GM18873 (cell line): ENCODE data around the gene ATF7.
"Not testable (repeated sequence)": the region's sequence is repeated elsewhere in the genome, so short reads cannot be mapped to it uniquely, and the experiment has no call there.

ENCODE experiments used
- ATAC-seq: cut with Tn5 transposase; IDR thresholded peaks from one replicate; pipeline ENCODE4 v1.9.1; 2021; ENCODE audit warnings: mild to moderate bottlenecking, moderate library complexity, moderate number of reproducible peaks; ENCODE audit not compliant: unreplicated experiment, low FRiP score

ATF7 gene

DNA sequence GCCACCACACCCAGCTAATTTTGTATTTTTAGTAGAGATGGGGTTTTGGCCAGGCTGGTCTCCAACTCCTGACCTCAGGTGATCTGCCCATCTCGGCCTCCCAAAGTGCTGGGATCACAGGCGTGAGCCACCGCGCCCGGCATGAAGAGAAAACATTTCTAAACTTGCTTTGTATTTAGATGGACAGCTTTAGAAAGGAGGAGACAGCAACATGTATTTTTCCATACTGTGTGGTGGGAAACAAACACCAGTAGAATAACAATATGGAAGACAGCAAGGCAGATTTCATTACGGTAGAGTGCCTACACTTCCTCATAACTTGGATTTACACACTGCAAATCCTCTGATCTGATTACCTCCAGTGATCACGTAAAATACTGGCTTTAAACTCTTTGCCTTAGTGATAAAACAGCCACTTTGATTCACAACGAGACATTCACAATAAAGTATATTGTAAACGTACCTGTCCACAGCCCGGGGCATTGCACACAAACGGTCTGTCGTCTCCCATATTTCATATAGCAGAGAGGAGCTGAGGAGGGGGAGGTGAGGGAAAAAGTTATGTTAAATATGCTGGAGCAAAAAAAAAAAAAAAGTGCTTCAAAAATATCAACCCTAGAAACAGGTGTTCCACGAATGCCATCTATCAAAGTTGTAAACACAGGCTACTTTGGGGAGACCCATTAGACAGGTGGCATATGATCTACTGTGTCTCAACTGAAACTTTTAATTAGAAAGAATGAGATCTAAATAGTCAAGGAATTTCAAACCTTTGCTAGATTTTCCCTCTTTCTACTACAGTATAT lies 25.5 kb downstream of the ATF7 start:
- no peak for ATAC-seq

- no peak for ATAC-seq
These were observed 26.6 kb downstream of the ATF7 start for GRCh38 chr12:53599579-53599978.

- ATAC-seq = not testable (repeated sequence)
These were observed 27.2 kb downstream of the ATF7 start for GRCh38 chr12:53598971-53599370.

DNA sequence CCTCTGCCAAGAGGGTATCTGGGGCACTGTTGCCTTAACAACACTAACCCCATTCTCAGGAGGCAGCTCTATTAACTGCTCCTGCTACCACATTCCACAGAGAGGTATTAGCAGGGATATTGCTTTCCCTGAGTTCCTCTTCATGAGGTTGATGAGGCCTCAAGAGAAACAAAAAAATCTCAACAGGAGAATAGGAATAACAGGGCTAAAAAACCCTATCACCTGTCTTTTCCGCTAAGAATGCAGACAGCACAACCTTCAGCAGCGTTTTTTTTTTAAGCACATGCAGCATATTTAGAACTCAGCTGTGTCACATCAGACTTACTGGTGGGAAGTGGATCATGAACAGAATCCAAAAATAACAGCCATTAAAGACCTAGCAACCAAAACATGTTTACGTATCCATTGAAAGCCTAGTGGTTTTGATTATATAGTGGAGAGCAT lies 29.2 kb downstream of the ATF7 start:
- ATAC-seq = no peak

GRCh38 chr12:53594897-53595615 lies 31.1 kb downstream of the ATF7 start:
- no peak for ATAC-seq

GRCh38 chr12:53593707-53594106 lies 32.5 kb downstream of the ATF7 start:
- ATAC-seq = no peak

DNA sequence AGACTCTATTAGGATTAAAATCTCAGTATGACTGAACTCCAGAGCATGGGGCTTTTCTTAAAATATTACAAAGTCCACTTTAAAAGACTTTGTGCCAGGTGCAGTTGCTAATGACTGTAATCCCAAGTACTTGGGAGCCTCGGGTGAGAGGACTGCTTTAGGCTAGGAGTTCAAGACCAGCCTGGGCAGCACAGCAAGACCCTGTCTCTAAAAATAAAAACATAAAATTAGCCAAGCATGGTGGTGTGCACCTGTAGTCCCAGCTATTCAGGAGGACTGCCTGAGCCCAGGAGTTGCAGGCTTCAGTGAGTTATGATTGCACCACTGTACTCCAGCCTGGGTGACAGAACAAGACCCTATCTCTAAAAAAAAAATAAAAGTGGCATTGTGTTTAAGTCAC lies 33.2 kb downstream of the ATF7 start:
- ATAC-seq = no peak

- ATAC-seq = no peak
These were observed 33.8 kb downstream of the ATF7 start for GRCh38 chr12:53592426-53592825.

DNA sequence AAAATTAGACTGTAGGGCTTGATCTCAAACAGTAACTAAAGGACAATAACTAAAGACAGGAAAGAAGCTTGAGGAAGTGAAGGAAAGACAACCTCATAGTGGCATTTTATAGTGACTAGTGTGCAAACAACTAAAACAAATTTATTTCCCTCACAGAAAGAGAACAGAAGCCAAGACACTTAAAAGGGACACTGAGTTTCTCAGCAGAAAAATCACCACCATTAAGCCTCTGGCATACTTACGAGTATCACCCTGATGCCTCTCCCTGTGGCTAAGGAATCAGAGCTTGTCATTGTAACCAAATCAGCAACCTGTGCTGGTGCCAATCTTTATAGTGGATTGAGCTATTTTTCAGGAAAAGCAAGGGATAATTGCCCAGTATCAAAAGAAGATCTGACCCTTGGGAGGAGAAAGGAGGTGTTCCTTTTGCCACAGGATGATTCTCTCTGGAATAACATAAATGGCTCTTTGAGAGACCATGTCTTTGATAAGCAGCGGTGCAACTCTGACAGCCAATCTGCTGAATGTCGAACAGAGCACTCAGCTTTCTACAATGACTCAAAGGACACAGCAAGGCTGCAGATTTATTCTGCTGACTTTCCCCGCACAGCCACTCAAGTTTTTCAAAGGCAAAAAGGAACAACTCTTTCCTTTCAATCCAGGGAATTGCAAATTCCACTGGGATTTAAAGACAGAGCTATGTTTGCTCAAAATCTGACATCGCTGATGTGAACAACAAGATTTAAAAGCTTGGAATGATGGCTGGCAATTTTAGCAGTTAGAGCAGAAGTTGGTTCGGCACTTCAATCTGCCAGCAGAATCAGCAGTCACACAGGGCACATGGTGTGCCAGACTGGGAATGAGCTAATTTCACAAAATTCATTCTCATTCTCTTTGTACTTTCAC lies 34.6 kb downstream of the ATF7 start:
- no peak for ATAC-seq

- no peak for ATAC-seq
These were observed 35.5 kb downstream of the ATF7 start for GRCh38 chr12:53590652-53591051.

DNA sequence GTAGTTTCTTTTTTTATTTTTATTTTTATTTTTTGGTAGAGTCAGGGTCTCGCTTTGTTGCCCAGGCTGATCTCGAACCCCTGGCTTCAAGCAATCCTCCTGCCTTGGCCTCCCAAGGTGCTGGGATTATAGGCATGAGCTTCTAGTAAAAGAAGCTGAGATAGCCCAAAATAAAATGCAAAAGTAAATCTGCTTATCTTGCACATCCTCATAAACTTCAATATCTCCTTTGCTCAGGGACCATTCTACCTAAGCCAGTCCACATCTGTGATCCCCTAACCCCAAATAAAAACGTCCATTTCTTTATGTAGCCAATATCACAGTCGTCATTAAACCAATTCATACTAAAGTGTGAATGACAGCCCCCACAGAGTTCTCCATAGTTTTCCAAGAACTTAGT lies 36.3 kb downstream of the ATF7 start:
- no peak for ATAC-seq

DNA sequence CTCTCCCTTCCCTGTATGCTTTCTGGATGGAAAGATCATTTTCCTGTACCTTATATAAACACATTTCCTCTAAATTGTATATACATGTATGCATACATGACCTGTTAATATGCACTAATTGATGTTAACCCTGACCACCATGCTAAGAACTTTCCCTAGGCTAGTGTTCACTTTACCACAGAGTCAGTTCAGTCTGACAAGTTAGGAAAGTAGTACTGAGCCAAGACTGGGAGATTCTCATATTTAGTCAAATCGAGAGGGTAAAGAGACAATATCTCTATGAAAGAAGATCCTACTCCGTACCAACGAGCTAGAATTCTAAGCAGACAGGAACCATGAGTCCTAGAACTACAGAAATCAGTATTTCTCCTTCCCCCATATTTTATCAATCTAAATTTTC lies 36.8 kb downstream of the ATF7 start:
- ATAC-seq = no peak

DNA sequence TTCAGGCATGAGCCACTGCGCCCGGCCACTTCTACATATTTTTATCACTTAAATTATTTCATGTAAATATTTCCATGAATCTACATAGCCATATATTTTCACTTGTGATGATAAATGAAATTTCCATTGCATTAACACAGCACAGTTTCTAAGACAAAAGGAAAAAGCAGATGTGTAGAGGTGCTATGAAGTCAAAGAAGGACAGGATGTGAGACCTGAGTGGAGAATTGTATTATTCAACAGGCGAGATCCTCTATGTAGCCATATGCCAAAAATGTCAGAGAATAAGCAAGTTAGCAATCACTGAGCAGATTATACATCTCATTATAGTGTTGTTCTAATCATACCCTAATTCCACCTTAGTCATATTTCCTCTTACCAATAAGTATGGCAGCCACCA lies 38.1 kb downstream of the ATF7 start:
- no peak for ATAC-seq

- ATAC-seq = no peak
These were observed 39.4 kb downstream of the ATF7 start for GRCh38 chr12:53586745-53587144.

DNA sequence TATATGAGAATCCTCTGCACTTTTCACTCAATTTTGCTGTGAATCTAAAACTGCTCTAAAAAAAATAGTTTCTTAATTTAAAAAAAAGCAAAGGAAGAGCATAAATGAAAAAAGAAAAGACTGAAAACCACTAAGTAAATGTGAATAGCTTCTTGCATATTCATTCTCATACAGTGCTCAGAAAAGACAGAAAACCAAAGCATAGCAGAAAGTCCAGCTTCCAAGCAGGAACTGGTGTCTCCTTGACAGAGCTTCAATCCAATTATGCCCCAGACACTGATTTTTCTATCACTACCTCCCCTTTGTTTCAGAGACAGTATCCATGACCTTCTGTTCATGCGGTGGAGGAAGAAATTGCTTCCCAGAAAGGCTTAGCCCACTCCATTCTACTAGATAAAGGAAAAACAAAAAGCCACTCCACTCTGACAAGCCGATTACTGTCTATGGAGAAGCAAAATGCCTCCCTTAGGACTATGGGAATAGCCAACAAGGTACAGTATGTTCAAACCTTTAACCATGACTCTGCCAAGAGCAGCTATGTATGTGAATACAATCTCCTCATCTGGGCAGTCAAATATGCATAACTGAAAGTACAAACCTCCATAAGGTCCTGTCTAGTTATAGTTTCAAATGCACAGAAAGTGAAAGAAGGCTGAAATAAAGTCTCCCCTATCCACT lies 40.6 kb downstream of the ATF7 start:
- ATAC-seq = no peak

DNA sequence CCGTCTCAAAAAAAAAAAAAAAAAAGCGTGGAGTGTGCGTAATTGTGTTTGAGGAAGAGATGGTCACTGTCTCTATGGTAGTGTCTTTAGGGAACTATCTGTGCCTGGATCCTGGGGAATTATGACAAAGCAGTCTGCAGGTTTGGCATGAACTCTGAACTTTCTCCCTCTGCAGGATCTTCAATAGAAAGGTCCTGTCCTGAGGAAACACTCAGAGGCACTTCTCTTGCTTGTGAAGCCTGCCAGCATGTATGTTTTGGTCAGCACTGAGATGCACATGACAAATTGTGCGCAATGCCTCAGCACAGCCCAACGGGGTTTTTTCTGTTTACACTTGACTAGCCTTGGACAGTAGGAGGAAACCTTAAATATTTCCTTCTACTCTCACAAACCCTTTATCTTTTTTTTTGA lies 46.6 kb downstream of the ATF7 start:
- ATAC-seq = no peak

DNA sequence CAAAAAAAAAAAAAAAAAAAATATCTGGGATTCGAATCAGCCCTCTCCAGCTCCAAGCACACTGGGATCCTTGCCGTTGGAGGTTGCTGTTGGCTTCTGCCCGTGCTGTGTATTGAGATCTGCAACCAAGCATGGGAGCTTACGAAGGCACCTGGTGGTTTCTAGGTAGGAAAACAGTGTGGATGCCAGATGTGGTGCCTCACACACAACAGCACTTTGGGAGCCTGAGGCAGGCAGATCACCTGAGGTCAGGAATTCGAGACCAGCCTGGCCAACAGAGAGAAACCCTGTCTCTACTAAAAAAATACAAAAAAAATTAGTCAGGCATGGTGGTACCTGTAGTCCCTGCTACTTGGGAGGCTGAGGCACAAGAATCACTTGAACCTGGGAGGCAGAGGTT lies 47.4 kb downstream of the ATF7 start:
- ATAC-seq = no peak

DNA sequence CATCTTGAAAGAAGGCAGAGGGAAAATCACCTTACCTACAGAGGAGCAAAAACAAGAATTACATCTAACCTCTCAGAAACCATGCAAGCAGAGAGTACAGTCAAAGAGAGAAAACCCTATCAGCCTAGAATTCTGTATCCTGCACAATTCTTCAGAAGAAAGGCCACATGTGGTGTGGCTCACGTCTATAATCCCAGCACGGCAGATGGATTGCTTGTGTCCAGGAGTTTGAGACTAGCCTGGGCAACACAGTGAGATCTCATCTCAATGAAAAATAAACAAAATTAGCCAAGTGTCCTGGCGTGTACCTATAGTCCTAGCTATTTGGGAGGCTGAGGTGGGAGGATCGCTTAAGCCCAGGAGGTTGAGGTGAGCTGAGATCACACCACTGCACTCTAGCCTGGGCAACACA lies 48.2 kb downstream of the ATF7 start:
- ATAC-seq = peak; percentile 77

GRCh38 chr12:53575502-53576249 lies 50.5 kb downstream of the ATF7 start:
- no peak for ATAC-seq
